Measurements from ENCODE around the gene BRD3OS. TPM values are rescaled to one million over a fixed set of nuclear protein-coding genes. Genes with fewer than 3 reads are reported as not detected.

BRD3OS gene
- total RNA-seq, 1 donor: 26.2 TPM

DNA sequence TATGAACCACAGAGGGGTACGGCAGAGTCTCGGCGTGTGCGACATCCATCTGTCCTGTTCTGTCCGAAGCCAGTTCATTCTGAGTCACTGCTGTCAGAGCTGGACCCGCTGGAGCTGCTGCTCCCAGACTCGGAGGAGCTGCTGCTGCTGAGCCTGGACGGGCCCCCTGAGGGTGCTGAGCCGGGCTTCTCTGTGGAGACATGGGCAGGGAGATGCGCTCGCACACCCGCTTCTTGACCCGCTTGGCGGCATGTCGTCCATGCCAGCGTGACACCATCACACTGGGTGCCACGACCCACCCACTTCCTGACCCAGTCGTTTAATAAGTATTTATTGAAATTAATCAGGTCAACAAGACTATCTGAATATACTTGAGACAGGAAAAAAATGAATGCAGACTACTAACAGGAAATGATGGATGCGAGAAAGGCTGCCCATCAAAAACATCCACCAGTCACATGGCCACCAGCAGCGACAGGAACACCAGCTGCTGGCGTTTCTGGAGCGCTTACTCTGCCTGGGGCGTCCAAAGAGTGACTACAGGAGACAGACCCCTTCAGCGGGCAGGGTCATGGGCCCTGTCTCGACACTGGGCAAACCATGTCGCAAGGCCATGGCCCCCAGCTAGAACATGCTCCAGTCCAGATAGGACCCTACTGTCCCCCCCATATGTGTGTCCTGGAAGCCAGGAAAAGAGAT lies 8.4 kb downstream of the BRD3OS start:
- no peak overlapping the region for H3K4me3 ChIP-seq (ENCODE audit: low read depth, low read length)
- DNase-seq (ENCODE audit: low read depth): no peak
- TF ChIP-seq, protein P1, sequence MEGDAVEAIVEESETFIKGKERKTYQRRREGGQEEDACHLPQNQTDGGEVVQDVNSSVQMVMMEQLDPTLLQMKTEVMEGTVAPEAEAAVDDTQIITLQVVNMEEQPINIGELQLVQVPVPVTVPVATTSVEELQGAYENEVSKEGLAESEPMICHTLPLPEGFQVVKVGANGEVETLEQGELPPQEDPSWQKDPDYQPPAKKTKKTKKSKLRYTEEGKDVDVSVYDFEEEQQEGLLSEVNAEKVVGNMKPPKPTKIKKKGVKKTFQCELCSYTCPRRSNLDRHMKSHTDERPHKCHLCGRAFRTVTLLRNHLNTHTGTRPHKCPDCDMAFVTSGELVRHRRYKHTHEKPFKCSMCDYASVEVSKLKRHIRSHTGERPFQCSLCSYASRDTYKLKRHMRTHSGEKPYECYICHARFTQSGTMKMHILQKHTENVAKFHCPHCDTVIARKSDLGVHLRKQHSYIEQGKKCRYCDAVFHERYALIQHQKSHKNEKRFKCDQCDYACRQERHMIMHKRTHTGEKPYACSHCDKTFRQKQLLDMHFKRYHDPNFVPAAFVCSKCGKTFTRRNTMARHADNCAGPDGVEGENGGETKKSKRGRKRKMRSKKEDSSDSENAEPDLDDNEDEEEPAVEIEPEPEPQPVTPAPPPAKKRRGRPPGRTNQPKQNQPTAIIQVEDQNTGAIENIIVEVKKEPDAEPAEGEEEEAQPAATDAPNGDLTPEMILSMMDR (IDR thresholded peaks at IDR 0.05; ENCODE audit: insufficient read depth, low read length): no peak

DNA sequence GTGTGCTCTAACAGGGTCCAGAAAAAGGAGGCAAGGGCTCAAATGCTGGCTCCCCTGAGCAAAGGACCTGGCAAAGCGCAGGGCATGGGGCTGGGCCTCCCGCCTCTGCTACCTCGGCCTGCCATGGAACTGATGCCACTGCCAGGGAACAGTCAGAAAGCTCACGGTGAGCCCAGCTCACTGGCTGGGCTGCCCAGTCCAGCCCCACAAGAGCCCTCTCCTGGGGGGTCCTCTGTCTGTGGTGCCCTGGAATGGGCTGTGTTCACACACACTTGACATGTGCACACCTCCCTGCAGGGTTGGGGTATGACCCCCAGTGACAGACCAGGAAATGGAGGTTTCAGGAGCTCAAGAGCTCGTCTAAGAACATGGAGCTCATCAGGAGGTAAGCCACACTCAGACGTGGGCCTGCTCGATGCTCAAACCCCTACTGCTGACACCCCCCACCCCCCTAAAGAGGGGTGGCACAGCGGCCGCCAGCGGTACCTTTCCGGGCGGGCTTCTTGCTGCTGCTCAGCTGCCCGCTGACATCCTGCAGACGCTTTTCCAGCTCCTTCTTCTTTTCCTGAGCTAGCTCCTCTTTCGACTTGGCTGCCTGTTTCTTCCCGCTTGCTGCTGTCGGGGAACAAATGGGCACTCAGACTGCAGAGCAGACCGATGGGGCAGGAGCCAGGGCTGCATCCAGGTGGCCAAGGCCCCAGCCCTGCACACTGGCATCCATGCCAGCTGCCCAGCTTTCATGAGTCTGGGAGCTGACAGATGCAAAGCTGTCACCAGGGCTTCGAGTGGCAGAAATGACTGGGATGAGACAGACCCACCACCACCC lies 9.1 kb downstream of the BRD3OS start:
- no peak for DNase-seq (ENCODE audit: low read depth)
- H3K4me3 ChIP-seq (ENCODE audit: low read depth, low read length): no peak overlapping the region
- TF ChIP-seq, protein P1 (IDR thresholded peaks at IDR 0.05; ENCODE audit: insufficient read depth, low read length): no peak

DNA sequence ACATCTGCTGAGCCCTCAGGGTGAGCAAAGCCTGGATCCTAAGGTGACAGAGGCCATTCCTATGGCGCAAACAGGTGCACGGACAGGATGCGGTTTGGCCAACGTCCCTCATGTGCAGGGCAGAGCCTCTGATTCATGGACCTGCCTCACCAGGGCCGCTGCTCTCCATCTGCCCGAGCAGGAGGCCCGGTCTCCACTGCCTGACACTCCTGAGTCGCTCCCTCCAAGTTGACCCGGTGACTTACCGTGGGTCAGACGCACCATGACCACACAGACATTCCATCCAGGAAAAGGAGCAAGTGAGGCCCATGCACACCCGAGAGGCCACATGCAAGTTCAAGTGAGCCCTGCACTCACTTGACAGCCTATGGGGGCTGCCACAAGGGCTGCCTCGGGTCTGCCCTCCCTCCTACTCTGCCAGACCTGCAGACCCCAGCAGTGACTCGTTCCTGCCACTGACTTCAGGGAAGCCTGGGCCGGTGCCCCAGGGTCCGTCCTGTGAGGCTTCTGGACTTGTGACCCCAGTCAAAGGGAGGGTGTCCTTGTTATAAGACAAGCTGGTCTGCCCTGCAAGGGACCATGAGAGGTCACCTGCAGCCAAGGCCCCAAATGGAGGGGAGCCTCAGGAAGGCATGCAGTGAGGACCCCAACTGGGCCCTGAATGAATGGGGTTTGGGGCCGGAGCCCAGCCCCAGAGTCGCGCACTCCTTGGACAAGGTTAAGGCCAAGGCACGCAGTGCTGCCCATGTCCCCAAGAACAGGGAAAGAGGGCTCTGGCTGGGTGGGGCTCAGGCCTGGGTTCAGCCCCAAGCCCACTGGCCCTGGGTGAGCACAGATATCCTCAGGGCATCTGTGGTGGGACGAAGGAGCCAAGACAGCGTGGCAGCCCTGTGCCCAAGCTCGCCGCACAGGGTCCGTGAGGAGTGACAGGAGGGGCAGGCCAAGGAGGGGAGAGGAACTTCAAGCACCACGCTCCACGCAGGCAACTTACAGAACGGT lies 10.1 kb downstream of the BRD3OS start:
- DNase-seq (ENCODE audit: low read depth): no peak
- TF ChIP-seq, protein P1 (IDR thresholded peaks at IDR 0.05; ENCODE audit: insufficient read depth, low read length): no peak
- no peak overlapping the region for H3K4me3 ChIP-seq (ENCODE audit: low read depth, low read length)

DNA sequence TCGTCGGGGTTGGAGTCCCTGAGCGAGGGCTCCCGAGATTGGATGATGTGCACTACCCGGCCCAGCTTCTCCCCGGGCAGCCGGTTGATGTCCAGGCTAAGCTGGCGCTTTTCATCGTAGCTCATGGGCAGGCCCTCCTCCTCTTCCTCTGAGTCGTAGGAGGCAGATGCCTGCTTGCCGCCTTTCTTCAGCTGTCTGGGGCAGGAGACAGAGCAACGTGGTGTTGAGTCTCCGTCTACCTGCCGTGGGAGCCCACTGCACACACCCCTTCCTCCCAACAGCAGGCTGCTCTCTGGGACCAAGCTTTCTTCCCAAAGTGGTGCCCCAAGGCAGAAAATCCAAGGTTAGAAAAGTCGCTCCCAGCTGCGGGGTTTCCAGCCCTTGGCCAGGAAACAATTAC lies 10.8 kb downstream of the BRD3OS start:
- no peak for DNase-seq (ENCODE audit: low read depth)
- TF ChIP-seq, protein P1 (IDR thresholded peaks at IDR 0.05; ENCODE audit: insufficient read depth, low read length): no peak
- no peak overlapping the region for H3K4me3 ChIP-seq (ENCODE audit: low read depth, low read length)

DNA sequence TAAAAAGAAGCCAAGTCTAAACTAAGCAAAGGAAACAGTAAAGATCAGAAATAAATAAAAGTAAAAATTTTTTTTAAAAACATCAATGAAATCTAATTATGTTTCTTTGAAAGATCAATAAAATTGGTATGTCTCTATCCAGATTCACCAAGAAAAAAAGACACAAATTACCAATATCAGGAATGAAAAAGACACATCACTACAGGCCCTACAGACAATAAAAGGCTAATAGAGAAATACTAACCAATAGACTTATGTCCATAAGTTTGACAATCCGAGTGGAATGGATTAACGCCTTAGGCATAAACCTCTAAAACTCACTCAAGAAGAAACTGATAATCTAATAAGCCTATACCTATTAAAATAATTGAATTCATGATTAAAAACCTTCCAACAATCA lies 12.4 kb downstream of the BRD3OS start:
- TF ChIP-seq, protein P1 (IDR thresholded peaks at IDR 0.05; ENCODE audit: insufficient read depth, low read length): no peak
- DNase-seq (ENCODE audit: low read depth): no peak
- H3K4me3 ChIP-seq (ENCODE audit: low read depth, low read length): no peak overlapping the region

DNA sequence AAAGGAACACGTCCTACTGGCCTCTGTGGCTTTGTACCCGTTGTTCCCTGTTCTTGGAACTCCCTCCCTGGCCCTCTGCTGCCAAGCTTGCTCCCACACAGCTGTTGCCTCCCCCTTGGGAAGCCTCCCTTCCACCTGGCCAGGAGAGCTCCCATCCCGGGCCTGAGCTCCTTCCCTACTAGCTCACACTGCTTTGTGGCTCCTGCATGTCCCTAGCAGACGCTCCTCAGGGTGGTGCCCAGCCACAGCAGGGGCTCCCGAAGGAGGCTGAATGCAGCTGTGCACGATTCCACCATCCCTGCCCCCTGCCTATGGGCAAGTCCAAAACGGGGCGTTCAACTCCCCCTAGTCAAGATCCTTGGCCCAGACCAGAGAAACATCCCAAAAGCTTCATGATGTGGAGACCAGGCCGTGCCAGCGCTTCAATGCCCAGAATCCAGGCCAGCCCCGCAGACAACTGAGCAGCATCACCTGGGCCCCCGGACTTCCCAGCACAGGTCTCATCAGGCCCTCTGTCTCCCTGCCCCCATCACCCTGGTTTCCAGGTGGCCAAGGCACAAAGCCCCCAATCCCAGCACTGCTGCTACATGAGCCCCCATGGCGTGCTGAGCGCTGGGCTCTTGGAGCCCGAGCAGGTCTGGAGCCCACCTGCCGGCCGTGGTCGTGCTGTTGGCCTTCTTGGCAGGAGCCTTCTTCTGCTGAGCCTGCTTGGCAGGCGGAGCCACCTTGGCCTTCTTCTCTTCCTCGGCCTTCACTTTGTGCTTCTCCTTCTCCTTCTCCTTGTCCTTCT lies 14.3 kb downstream of the BRD3OS start:
- TF ChIP-seq, protein P1 (IDR thresholded peaks at IDR 0.05; ENCODE audit: insufficient read depth, low read length): no peak
- DNase-seq (ENCODE audit: low read depth): no peak
- H3K4me3 ChIP-seq (ENCODE audit: low read depth, low read length): no peak overlapping the region
